Esophagus (tissue), 2 donors: ENCODE measurements around the gene RAB8B. TPM values are rescaled to one million over a fixed set of nuclear protein-coding genes. Genes with fewer than 3 reads are reported as not detected.
A peak's percentile ranks its signal among the peaks of the same experiment; 100 is the strongest.

ENCODE experiments used
- H3K27ac ChIP-seq, 2 donors: one replicate each; pipeline ENCODE4 v1.5.1; 2013; ENCODE audit warnings: low read depth in 2 of 2, mild to moderate bottlenecking in 2 of 2, inconsistent platforms in 1 of 2, low read length in 1 of 2, moderate library complexity in 1 of 2
- H3K27me3 ChIP-seq, 2 donors: one replicate each; pipeline ENCODE4 v1.6.1; 2013; ENCODE audit warnings: low read length in 2 of 2, control low read depth in 1 of 2, mild to moderate bottlenecking in 1 of 2; ENCODE audit not compliant: insufficient read depth in 2 of 2, control insufficient read depth in 1 of 2
- H3K36me3 ChIP-seq, 2 donors: one replicate each; pipeline ENCODE4 v1.6.1; 2013; ENCODE audit warnings: low read length in 1 of 2; ENCODE audit not compliant: control insufficient read depth in 2 of 2, insufficient read depth in 2 of 2
- H3K4me1 ChIP-seq, 2 donors: one replicate each; pipeline ENCODE4 v1.6.1; 2013; ENCODE audit warnings: low read length in 1 of 2; ENCODE audit not compliant: control insufficient read depth in 2 of 2, insufficient read depth in 2 of 2
- H3K4me3 ChIP-seq, 2 donors: one replicate each; pipeline ENCODE4 v1.5.1; 2013; ENCODE audit warnings: low read length in 2 of 2, mild to moderate bottlenecking in 2 of 2, low read depth in 1 of 2, moderate library complexity in 1 of 2
- H3K9me3 ChIP-seq, 2 donors: one replicate each; pipeline ENCODE4 v1.6.1; 2013; ENCODE audit warnings: mild to moderate bottlenecking in 2 of 2, low read depth in 1 of 2, low read length in 1 of 2, moderate library complexity in 1 of 2; ENCODE audit not compliant: control insufficient read depth in 2 of 2, insufficient read depth in 1 of 2
- WGBS, 2 donors: extraction: QIAGEN DNeasy Blood & Tissue Kit; methylation state at CpG; one replicate each; pipeline ENCODE4 v1.1.7; 2013; 5-methylcytosine and 5-hydroxymethylcytosine counted together
- polyA plus RNA-seq, 2 donors: library from polyadenylated mRNA; stranded (reverse); fragments of 200-250 nt; gene quantifications; one replicate each; pipeline ENCODE4 v1.2.3, GENCODE V29; 2013
- donor health status: healthy with polysubstance abuse.
- donor health status: Bipolar disorder and iron deficiency.

Gene RAB8B
- polyA plus RNA-seq, 2 donors = 1.9 to 2.8 TPM

DNA sequence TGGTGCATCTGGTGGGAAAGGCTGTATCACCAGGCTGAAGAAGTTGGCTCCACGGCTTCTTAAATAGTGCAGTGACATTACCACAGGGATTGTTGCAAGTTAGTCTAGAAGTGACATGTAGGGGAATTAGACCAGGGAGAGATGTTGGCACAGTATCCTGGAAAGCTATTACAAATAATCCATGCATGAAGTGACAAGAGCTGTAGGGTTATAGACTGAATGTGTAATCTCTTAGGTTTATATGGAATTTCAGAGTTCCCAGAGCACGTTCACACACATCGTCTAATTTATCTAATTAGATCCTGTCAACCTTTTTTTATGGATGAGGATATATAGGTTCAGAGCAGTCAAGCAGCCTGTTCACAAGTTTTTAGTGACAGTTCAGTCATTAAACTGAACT, 50.7 kb downstream of the RAB8B start:
- no peaks in the 10 kb centered on the region for H3K36me3 ChIP-seq
- H3K9me3 ChIP-seq = no peaks in the 10 kb centered on the region
- H3K27ac ChIP-seq = no peak overlapping the region
- no peaks in the 10 kb centered on the region for H3K27me3 ChIP-seq
- H3K4me3 ChIP-seq = no peak overlapping the region
- peaks cover 4 to 5% of the 10 kb centered on the region in 2 donors for H3K4me1 ChIP-seq
- WGBS, 2 donors = 44 to 67% methylated on average over 3 of the region's 3 CpGs

DNA sequence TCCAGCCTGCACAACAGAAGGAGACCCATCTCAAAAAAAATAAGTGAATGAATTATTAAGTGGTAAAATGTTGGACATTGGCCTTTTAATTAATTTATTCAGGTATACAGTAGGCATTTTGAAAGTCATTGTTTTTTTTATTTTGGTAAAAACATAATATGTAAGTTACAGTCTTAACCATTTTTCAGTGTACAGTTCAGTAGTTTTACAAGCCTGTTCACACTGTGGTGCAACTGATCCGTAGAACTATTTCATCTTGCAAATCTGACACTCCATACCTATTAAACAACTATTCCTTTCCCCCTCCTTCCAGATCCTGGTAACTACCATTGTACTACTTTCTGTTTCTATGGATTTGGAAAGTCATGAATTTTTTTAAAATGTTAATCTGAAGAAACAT, 51.9 kb downstream of the RAB8B start:
- 91 to 95% methylated on average over 1 of the region's 1 CpG for WGBS, 2 donors
- H3K27me3 ChIP-seq = no peaks in the 10 kb centered on the region
- H3K9me3 ChIP-seq = no peaks in the 10 kb centered on the region
- no peak overlapping the region for H3K4me3 ChIP-seq
- no peaks in the 10 kb centered on the region for H3K36me3 ChIP-seq
- peaks cover 4 to 5% of the 10 kb centered on the region in 2 donors for H3K4me1 ChIP-seq
- H3K27ac ChIP-seq = no peak overlapping the region

DNA sequence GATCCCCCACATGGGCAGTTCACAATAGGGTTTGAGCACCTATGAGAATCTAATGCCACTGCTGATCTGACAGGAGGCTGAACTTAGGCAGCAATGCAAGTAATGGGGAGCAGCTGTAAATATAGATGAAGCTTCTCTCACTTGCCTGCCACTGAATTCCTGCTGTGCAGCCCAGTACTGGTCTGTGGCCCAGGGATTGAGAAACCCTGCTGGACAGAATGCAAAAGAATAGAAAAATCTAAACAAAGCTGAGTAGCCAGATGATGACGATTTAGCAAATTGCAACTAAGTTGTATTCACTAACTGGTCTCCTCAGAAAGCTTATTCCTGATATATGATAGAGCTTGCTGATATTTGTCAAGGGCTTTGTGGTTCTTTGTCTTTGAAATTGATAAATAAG, 53.7 kb downstream of the RAB8B start:
- Histone ChIP-seq H3K9me3 (no peaks in the 10 kb centered on the region), H3K36me3 (no peaks in the 10 kb centered on the region), H3K27ac (no peak overlapping the region), H3K4me3 (no peak overlapping the region), H3K4me1 (peaks cover 4 to 10% of the 10 kb centered on the region in 2 donors), H3K27me3 (no peaks in the 10 kb centered on the region)
- WGBS, 2 donors = 70 to 71% methylated on average over 1 of the region's 1 CpG

DNA sequence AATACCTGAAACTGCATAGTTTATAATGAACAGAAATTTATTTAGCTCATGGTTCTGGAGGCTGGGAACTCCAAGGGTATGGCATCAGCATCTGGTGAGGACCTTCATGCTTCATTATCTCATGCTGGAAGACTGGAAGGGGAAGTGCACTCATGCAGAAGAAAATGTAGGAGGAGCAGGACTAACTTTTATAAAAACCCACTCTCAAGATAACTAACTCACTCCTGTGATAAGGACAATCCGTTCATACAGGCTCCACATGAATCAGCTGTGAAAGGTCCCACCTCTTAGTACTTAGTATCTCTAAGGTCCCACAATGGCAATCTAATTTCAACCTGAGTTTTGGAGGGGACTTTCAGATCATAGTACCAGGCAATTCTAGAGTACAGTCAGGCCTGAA, 54.4 kb downstream of the RAB8B start:
- Histone ChIP-seq H3K4me1 (peaks cover 4 to 9% of the 10 kb centered on the region in 2 donors), H3K4me3 (no peak overlapping the region), H3K9me3 (no peaks in the 10 kb centered on the region), H3K27me3 (no peaks in the 10 kb centered on the region), H3K27ac (peak overlapping the region; percentile 33 to 35), H3K36me3 (no peaks in the 10 kb centered on the region)
- WGBS, 2 donors = 63 to 68% methylated on average over 1 of the region's 1 CpG

DNA sequence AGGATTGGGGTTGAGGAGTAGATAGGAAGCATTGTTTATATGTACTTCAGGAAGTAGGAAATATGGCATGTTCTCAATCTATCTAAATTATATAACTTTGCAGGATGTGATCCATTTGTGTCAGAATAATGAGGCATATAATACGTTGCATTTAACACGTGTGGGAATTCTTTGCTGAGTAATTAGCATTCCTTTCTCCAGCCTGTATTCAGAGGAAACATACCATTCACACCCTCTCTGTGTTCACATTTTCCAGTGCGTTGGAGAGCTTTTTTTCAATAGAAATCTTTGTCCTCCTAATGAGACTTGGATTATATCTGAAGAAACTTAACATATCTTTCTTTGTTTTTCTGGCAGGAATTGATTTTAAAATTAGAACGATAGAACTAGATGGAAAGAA, 55.0 kb downstream of the RAB8B start:
- H3K4me1 ChIP-seq = peaks cover 4 to 7% of the 10 kb centered on the region in 2 donors
- WGBS, 2 donors = 20 to 26% methylated on average over 4 of the region's 4 CpGs
- H3K27me3 ChIP-seq = no peaks in the 10 kb centered on the region
- H3K9me3 ChIP-seq = no peaks in the 10 kb centered on the region
- H3K36me3 ChIP-seq = no peaks in the 10 kb centered on the region
- no peak overlapping the region for H3K27ac ChIP-seq
- H3K4me3 ChIP-seq = no peak overlapping the region

DNA sequence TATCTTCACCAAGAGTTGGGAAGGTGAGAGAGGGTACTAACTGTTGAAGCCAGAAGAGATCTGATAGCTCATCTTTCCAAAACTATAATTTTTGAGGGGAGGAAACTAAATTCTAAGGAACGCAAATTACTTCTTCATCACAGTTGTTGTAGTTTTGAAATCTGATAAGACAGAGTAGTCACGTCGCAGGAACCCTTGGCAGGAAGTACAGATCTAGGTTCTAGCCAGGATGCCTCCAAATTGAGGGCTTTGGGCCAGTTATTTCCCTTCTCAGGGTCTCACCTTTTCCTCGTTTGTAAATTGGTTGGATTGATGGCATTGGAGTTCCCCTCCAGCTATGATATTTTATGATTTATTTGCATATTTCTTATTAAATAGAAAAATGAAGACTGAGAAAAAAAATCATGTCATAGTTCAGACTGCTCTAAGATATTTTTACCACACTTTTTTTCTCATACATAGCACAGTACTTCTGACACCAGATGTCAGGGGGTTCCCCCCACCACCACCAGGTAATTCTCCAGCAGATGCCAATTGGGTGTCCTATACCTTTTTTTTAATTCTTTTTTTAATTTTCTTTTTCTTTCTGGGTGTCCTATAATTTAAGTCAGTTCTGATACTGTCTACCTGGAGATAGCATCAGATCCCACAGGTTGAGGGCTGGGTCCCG, 55.7 kb downstream of the RAB8B start:
- H3K27ac ChIP-seq = no peak overlapping the region
- peaks cover 0 to 5% of the 10 kb centered on the region in 2 donors for H3K4me1 ChIP-seq
- WGBS, 2 donors = 61 to 64% methylated on average over 5 of the region's 5 CpGs
- no peaks in the 10 kb centered on the region for H3K9me3 ChIP-seq
- H3K4me3 ChIP-seq = no peak overlapping the region
- peaks cover 0 to under 1% of the 10 kb centered on the region in 2 donors for H3K36me3 ChIP-seq
- no peaks in the 10 kb centered on the region for H3K27me3 ChIP-seq

DNA sequence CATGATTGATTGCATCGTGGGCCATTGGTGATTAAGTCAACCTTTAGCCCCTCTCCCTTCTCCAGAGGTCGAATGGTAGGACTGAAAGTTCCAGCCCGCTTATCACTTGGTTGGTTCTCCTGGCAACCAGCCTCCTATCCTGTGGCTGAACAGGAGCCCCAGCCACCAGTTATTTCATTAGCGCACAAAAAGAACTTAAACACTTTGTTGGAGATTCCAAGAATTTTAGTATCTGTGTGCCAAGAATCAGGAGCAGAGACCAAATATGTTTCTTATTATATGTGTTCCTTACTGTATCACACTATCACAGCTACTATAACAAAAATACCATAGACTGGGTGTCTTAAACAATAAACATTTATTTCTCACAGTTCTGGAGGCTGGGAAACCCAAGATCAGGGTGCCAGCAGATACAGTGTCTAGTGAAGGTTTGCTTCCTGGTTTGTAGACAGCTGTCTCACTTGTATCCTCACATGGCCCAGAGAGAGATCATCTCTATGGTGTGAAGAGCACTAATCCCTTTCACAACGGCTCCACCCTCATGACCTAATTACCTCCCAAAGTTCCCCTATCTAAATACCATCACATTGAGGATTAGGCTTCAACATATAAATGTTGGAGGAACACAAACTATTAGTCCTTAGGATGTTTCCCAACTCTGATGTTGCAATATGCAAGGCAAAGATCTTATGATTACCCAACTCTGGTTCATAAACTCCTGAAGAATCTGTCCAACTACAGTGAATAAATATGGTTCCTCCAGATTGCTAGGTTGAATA, 57.5 kb downstream of the RAB8B start:
- no peak overlapping the region for H3K4me3 ChIP-seq
- no peaks in the 10 kb centered on the region for H3K27me3 ChIP-seq
- peaks cover 2 to 6% of the 10 kb centered on the region in 2 donors for H3K36me3 ChIP-seq
- no peaks in the 10 kb centered on the region for H3K9me3 ChIP-seq
- H3K4me1 ChIP-seq = peaks cover 0 to 5% of the 10 kb centered on the region in 2 donors
- WGBS, 2 donors = 69 to 71% methylated on average over 5 of the region's 5 CpGs
- H3K27ac ChIP-seq = peak overlapping the region; percentile 21 to 42

DNA sequence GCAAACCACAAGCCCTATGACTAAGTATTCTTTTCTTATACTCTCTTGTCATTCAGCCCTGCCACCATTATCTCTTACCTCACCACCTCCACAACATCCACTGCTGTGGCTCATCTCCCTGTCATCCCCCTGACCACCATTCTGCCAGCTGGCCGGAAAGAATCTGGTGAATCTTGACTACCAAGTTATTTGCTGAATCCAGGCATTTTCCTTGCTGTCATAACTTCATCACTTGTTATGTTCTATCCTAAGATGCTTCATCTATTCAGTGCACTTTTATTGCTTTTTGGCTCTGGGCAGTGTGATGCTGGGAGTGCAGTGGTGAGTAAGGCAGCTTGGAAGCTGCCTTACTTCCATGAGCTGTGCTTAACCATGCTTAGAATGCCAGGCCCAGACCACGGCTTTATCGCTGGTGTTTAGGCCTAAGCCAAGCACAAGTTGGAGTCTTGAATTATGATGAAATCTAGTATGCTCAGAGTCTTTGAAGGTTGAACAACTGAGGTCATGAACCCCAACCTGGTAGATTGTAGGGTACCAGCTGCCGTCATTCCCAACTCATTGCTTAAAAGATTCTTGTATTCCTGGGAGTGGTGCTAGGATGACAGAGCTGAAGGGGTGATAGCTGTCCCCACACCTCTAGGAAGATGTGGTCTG, 61.0 kb downstream of the RAB8B start:
- Histone ChIP-seq H3K27me3 (no peaks in the 10 kb centered on the region), H3K9me3 (no peaks in the 10 kb centered on the region), H3K36me3 (peaks cover 2 to 6% of the 10 kb centered on the region in 2 donors), H3K4me1 (peaks cover 0 to 5% of the 10 kb centered on the region in 2 donors), H3K4me3 (no peak overlapping the region), H3K27ac (no peak overlapping the region)
- WGBS, 2 donors = 93 to 96% methylated on average over 4 of the region's 4 CpGs

DNA sequence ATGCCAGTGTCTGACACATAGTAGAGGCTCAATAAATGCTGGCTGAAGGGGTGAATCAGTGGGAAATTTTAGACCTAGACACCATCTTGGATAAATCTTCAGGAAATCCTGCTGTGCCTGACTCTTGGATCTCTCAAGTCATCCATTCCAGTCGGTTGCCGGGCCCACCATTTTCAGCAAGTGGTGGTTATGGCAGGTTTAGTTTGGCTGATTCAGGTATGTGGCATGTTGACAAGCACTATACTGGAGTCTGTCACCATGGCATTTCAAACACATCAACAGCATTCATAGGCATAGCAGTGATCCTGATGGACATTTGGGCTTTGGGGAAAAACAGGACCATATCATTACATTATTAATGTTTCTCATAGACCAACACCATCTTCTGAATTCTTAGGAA, 62.3 kb downstream of the RAB8B start:
- H3K4me3 ChIP-seq = no peak overlapping the region
- peaks cover 0 to 3% of the 10 kb centered on the region in 2 donors for H3K4me1 ChIP-seq
- H3K9me3 ChIP-seq = no peaks in the 10 kb centered on the region
- H3K27ac ChIP-seq = no peak overlapping the region
- H3K27me3 ChIP-seq = no peaks in the 10 kb centered on the region
- 90 to 100% methylated on average over 2 of the region's 2 CpGs for WGBS, 2 donors
- H3K36me3 ChIP-seq = peaks cover 4 to 6% of the 10 kb centered on the region in 2 donors
